Nephron progenitor cell (in vitro differentiated cells): ENCODE results near the gene TEX13B.
A peak's percentile ranks its signal among the peaks of the same experiment; 100 is the strongest.

Experiments
- DNase-seq: peaks from one replicate; pipeline ENCODE4 v3.0.0; 2021
- H3K27ac Mint-ChIP-seq: 2 replicates; pipeline ENCODE4 v1.8.0; 2021; ENCODE audit warnings: mild to moderate bottlenecking, moderate library complexity, mixed read lengths
- H3K27me3 Mint-ChIP-seq: 2 replicates; pipeline ENCODE4 v1.8.0; 2021; ENCODE audit warnings: mild to moderate bottlenecking, low read depth, mixed read lengths; ENCODE audit not compliant: poor library complexity
- H3K36me3 Mint-ChIP-seq: 2 replicates; pipeline ENCODE4 v1.8.0; 2021; ENCODE audit warnings: low read depth, mixed read lengths
- H3K4me1 Mint-ChIP-seq: 2 replicates; pipeline ENCODE4 v1.8.0; 2021; ENCODE audit warnings: mixed read lengths
- H3K4me3 Mint-ChIP-seq: 2 replicates; pipeline ENCODE4 v1.8.0; 2021; ENCODE audit warnings: mild to moderate bottlenecking, moderate library complexity, mixed read lengths
- H3K9me3 Mint-ChIP-seq: 2 replicates; pipeline ENCODE4 v1.8.0; 2021; ENCODE audit warnings: mild to moderate bottlenecking, moderate library complexity, mixed read lengths
- TF ChIP-seq, protein P1 (sequence below): fragments of 200-600 bp; sonication (generic); IDR thresholded peaks from 2 replicates; pipeline ENCODE4 v1.5.0; 2021; ENCODE audit warnings: antibody characterized with exemption

TEX13B gene

DNA sequence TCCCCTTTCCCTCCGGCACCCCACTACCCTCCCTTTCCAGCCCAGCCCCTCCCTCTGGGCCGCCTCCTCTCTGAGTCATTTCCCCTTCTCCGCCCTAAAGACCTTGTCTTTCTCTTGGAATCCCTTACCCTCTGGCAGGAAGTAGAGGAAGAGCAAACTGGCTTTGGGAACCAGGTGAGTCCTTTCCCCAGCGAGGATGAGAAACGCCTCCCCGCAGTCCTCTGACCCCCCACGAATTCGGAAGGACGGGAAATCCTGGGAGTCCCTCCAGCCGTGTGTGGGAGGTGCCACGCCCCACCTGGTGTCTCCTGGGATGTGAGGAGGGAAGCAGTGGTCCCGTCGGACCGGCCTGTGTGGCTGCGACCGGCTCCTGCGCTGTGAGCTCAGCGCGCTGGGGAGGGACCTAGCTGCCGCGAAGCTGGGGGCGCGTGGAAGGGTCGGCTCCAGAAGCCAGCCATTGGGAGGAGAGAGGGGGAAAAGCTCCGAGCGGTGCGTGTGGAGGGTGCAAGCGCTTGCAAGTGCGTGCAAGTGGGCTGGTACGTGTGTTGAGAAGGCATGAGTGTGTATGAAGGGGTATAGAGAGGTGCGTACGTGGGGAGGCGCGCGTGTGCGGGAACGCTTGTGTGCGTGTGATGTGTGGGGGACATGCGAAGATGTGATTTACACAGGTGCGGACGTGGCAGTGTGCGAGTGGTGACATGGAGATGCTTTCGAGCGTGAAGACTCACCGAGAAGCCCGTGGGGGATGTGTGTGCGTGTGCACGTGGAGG, 46.3 kb downstream of the TEX13B start:
- peak; percentile 14 for DNase-seq
- no peaks in the 10 kb centered on the region for H3K36me3 Mint-ChIP-seq
- no peak overlapping the region for H3K27ac Mint-ChIP-seq
- TF ChIP-seq, protein P1, sequence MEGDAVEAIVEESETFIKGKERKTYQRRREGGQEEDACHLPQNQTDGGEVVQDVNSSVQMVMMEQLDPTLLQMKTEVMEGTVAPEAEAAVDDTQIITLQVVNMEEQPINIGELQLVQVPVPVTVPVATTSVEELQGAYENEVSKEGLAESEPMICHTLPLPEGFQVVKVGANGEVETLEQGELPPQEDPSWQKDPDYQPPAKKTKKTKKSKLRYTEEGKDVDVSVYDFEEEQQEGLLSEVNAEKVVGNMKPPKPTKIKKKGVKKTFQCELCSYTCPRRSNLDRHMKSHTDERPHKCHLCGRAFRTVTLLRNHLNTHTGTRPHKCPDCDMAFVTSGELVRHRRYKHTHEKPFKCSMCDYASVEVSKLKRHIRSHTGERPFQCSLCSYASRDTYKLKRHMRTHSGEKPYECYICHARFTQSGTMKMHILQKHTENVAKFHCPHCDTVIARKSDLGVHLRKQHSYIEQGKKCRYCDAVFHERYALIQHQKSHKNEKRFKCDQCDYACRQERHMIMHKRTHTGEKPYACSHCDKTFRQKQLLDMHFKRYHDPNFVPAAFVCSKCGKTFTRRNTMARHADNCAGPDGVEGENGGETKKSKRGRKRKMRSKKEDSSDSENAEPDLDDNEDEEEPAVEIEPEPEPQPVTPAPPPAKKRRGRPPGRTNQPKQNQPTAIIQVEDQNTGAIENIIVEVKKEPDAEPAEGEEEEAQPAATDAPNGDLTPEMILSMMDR = no peak
- peaks cover 33% of the 10 kb centered on the region for H3K27me3 Mint-ChIP-seq
- peaks cover 33% of the 10 kb centered on the region for H3K9me3 Mint-ChIP-seq
- H3K4me3 Mint-ChIP-seq = peak overlapping the region; percentile 78
- H3K4me1 Mint-ChIP-seq = peaks cover 5% of the 10 kb centered on the region

GRCh38 chrX:107935200-107935599, 47.0 kb downstream of the TEX13B start:
- Mint-ChIP-seq H3K36me3 (no peaks in the 10 kb centered on the region), H3K9me3 (peaks cover 32% of the 10 kb centered on the region), H3K4me3 (peak overlapping the region; percentile 78), H3K4me1 (peaks cover 5% of the 10 kb centered on the region), H3K27ac (no peak overlapping the region), H3K27me3 (peaks cover 33% of the 10 kb centered on the region)
- DNase-seq = no peak
- TF ChIP-seq, protein P1 = no peak

DNA sequence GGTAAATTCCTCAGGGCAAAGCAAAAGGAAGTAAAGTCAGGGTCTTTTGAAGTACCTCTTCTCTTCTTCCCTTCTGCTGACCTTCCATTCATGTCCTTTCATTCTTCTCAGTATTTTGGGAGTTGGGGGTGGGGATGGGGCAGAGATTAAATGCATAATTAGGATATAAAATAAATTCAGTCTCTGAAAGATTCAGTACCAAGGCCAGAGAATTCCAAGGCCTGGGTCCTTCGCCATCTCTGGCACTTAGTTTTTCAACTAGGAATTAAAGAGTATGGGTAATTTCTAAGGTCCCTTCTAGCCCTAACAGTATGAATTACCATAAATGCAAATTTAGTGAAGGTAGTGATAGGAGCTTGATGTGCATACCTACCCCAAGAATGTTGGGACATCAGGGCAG, 47.9 kb downstream of the TEX13B start:
- Mint-ChIP-seq H3K4me3 (no peak overlapping the region), H3K27ac (no peak overlapping the region)

More for the DNA sequence above, 47.9 kb downstream of the TEX13B start:
- peaks cover 5% of the 10 kb centered on the region for H3K4me1 Mint-ChIP-seq
- H3K9me3 Mint-ChIP-seq = peaks cover 26% of the 10 kb centered on the region
- TF ChIP-seq, protein P1 = no peak
- H3K36me3 Mint-ChIP-seq = no peaks in the 10 kb centered on the region
- no peak for DNase-seq
- H3K27me3 Mint-ChIP-seq = peaks cover 33% of the 10 kb centered on the region
